ENCODE results near the gene CALML3.

The CALML3 gene

GRCh38 chr10:5550250-5550545 lies 25.4 kb downstream of the CALML3 start:
- no peak for TF ChIP-seq CTCF (IDR thresholded peaks at IDR 0.05; ENCODE audit: insufficient read depth, missing control alignments)
- FAIRE-seq (no peak), DNase-seq (ENCODE audit: insufficient read length, low spot score) (no peak)

GRCh38 chr10:5550621-5551530 lies 26.1 kb downstream of the CALML3 start:
- DNase-seq (ENCODE audit: insufficient read length, low spot score) (no peak), FAIRE-seq (no peak)
- no peak for TF ChIP-seq CTCF (IDR thresholded peaks at IDR 0.05; ENCODE audit: insufficient read depth, missing control alignments)

GRCh38 chr10:5551531-5552375 lies 27.0 kb downstream of the CALML3 start:
- FAIRE-seq (no peak), DNase-seq (ENCODE audit: insufficient read length, low spot score) (no peak)
- no peak for TF ChIP-seq CTCF (IDR thresholded peaks at IDR 0.05; ENCODE audit: insufficient read depth, missing control alignments)

- TF ChIP-seq CTCF (IDR thresholded peaks at IDR 0.05; ENCODE audit: insufficient read depth, missing control alignments) = no peak
- no peak for DNase-seq (ENCODE audit: insufficient read length, low spot score)
- no peak for FAIRE-seq
Measured at GRCh38 chr10:5552376-5553321, 27.9 kb downstream of the CALML3 start.

- no peak for FAIRE-seq
- DNase-seq (ENCODE audit: insufficient read length, low spot score) = no peak
- TF ChIP-seq CTCF (IDR thresholded peaks at IDR 0.05; ENCODE audit: insufficient read depth, missing control alignments) = no peak
Measured at GRCh38 chr10:5553400-5554170, 28.8 kb downstream of the CALML3 start.

- no peak for TF ChIP-seq CTCF (IDR thresholded peaks at IDR 0.05; ENCODE audit: insufficient read depth, missing control alignments)
- DNase-seq (ENCODE audit: insufficient read length, low spot score) (no peak), FAIRE-seq (no peak)
Measured at GRCh38 chr10:5555021-5555510, 30.3 kb downstream of the CALML3 start.

Data from D721Med (cell line).